Neuronal stem cell (in vitro differentiated cells): ENCODE results near the gene PPP3CA.

ENCODE experiments used
- DNase-seq: peaks from one replicate; pipeline ENCODE4 v3.0.0-alpha.2; 2013; ENCODE audit warnings: low spot score
- H2AFZ ChIP-seq: one replicate; pipeline ENCODE4 v1.6.1; 2013; ENCODE audit warnings: mild to moderate bottlenecking, low read length, inconsistent platforms
- H2AK5ac ChIP-seq: 2 replicates; pipeline ENCODE4 v1.6.1; 2013; ENCODE audit warnings: low read depth, mild to moderate bottlenecking, inconsistent platforms, low read length, moderate library complexity, mixed read lengths
- H2BK120ac ChIP-seq: 2 replicates; pipeline ENCODE4 v1.6.1; 2013; ENCODE audit warnings: low read depth, mild to moderate bottlenecking, inconsistent platforms, low read length, moderate library complexity, mixed read lengths
- H2BK12ac ChIP-seq: one replicate; pipeline ENCODE4 v1.6.1; 2013; ENCODE audit warnings: low read length, inconsistent platforms
- H2BK15ac ChIP-seq: 2 replicates; pipeline ENCODE4 v1.6.1; 2013; ENCODE audit warnings: mild to moderate bottlenecking, low read length, inconsistent platforms, mixed read lengths
- H2BK5ac ChIP-seq: one replicate; pipeline ENCODE4 v1.6.1; 2013; ENCODE audit warnings: inconsistent platforms, mild to moderate bottlenecking, low read length, moderate library complexity
- H3K14ac ChIP-seq: one replicate; pipeline ENCODE4 v1.6.1; 2013; ENCODE audit warnings: low read length, inconsistent platforms
- H3K18ac ChIP-seq: 2 replicates; pipeline ENCODE4 v1.6.1; 2013; ENCODE audit warnings: low read length, inconsistent platforms
- H3K23ac ChIP-seq: 2 replicates; pipeline ENCODE4 v1.6.1; 2013; ENCODE audit warnings: low read depth, mild to moderate bottlenecking, mixed read lengths, low read length, inconsistent platforms; ENCODE audit not compliant: poor library complexity
- H3K27ac ChIP-seq: replicated peaks from 3 replicates; pipeline ENCODE4 v1.5.1; 2013; ENCODE audit warnings: low read length, inconsistent platforms
- H3K27me3 ChIP-seq, 3 experiments: 2 replicates each; pipeline ENCODE4 v1.6.1; 2013; ENCODE audit warnings: low read length in 3 of 3, mild to moderate bottlenecking in 2 of 3, inconsistent platforms in 1 of 3, low read depth in 1 of 3, mixed read lengths in 1 of 3, moderate library complexity in 1 of 3; ENCODE audit not compliant: control insufficient read depth in 3 of 3, insufficient read depth in 3 of 3
- H3K36me3 ChIP-seq, 2 donors: replicated peaks in 1 of 2; 2 replicates each; pipeline ENCODE4 v1.6.1; 2013; ENCODE audit warnings: low read length in 2 of 2; ENCODE audit not compliant: control insufficient read depth in 2 of 2, insufficient read depth in 2 of 2
- H3K4ac ChIP-seq: 2 replicates; pipeline ENCODE4 v1.6.1; 2013; ENCODE audit warnings: inconsistent platforms, mild to moderate bottlenecking, low read length, moderate library complexity
- H3K4me1 ChIP-seq, 2 donors: 1 replicate in 1 of 2; 2 replicates in 1 of 2; pipeline ENCODE4 v1.6.1; 2013; ENCODE audit warnings: low read length in 2 of 2, low read depth in 1 of 2; ENCODE audit not compliant: control insufficient read depth in 2 of 2, insufficient read depth in 1 of 2
- H3K4me2 ChIP-seq: one replicate; pipeline ENCODE4 v1.6.1; 2013; ENCODE audit warnings: mild to moderate bottlenecking, low read length, inconsistent platforms; ENCODE audit not compliant: insufficient read depth, poor library complexity, severe bottlenecking
- H3K4me3 ChIP-seq, 2 donors: 2 replicates each; pipeline ENCODE4 v1.5.1; 2013; ENCODE audit warnings: low read length in 2 of 2, mild to moderate bottlenecking in 2 of 2, inconsistent platforms in 1 of 2, moderate library complexity in 1 of 2
- H3K79me1 ChIP-seq: one replicate; pipeline ENCODE4 v1.6.1; 2013; ENCODE audit warnings: low read depth, mild to moderate bottlenecking, inconsistent platforms, low read length, moderate library complexity
- H3K9ac ChIP-seq: one replicate; pipeline ENCODE4 v1.6.1; 2013; ENCODE audit warnings: mild to moderate bottlenecking, low read depth, low read length, inconsistent platforms; ENCODE audit not compliant: poor library complexity
- H3K9me3 ChIP-seq, 2 donors: replicated peaks in 1 of 2; 2 replicates each; pipeline versions ENCODE3 to v1.6.1; 2013; ENCODE audit warnings: low read length in 2 of 2, mild to moderate bottlenecking in 2 of 2, inconsistent platforms in 1 of 2, low read depth in 1 of 2, mixed read lengths in 1 of 2, moderate library complexity in 1 of 2; ENCODE audit not compliant: control insufficient read depth in 2 of 2, insufficient read depth in 1 of 2
- H4K8ac ChIP-seq: one replicate; pipeline ENCODE4 v1.6.1; 2013; ENCODE audit warnings: low read depth, mild to moderate bottlenecking, inconsistent platforms, low read length, moderate library complexity
- H4K91ac ChIP-seq: one replicate; pipeline ENCODE4 v1.6.1; 2013; ENCODE audit warnings: low read length, low read depth, mild to moderate bottlenecking, inconsistent platforms; ENCODE audit not compliant: poor library complexity
- WGBS, 2 donors: extraction: QIAGEN DNeasy Blood & Tissue Kit; methylation state at CpG; one replicate each; pipeline ENCODE4 v1.1.7; 2013; ENCODE audit warnings: missing lambda C conversion rate in 2 of 2, mixed read lengths in 1 of 2; ENCODE audit not compliant: insufficient read length in 2 of 2, insufficient replicate concordance in 1 of 2; ENCODE audit errors: extremely low coverage in 2 of 2; 5-methylcytosine and 5-hydroxymethylcytosine counted together

PPP3CA gene

DNA sequence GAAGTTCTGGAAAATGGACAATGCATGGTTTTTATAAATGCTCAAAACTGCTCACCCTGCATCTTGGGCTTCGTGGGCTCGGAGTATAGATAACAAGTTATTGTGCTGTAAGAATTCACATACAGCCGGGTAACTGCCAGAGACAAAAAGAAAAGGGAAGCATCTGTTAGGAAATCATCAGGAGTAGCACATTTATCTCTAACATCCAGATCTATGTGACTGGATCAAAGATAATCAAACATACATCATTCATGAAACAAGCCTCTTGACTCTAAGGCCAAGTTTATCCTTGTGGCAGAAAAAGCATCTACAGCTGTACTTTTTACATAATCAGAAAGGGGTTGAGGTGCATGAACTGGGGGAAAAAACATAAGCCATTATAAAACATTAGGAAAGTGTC is 264.2 kb downstream of the PPP3CA start:
- Histone ChIP-seq H2AFZ (no peak overlapping the region), H3K27me3 (no peaks in the 10 kb centered on the region), H2BK120ac (no peak overlapping the region), H2AK5ac (no peak overlapping the region), H2BK12ac (no peak overlapping the region), H3K4me2 (no peak overlapping the region), H3K79me1 (no peaks in the 10 kb centered on the region), H3K9ac (no peak overlapping the region), H3K27ac (no peak overlapping the region), H3K9me3 (no peaks in the 10 kb centered on the region), H3K14ac (no peak overlapping the region), H2BK5ac (no peak overlapping the region), H3K18ac (no peak overlapping the region), H2BK15ac (no peak overlapping the region), H3K23ac (no peak overlapping the region), H3K4ac (no peak overlapping the region), H3K4me3 (no peak overlapping the region), H3K36me3 (no peaks in the 10 kb centered on the region), H3K4me1 (peaks cover 0 to 1% of the 10 kb centered on the region in 2 donors), H4K8ac (no peak overlapping the region), H4K91ac (no peak overlapping the region)
- no CpG with 5 or more reads among the region's 3 CpGs for WGBS, 2 donors
- no peak for DNase-seq

DNA sequence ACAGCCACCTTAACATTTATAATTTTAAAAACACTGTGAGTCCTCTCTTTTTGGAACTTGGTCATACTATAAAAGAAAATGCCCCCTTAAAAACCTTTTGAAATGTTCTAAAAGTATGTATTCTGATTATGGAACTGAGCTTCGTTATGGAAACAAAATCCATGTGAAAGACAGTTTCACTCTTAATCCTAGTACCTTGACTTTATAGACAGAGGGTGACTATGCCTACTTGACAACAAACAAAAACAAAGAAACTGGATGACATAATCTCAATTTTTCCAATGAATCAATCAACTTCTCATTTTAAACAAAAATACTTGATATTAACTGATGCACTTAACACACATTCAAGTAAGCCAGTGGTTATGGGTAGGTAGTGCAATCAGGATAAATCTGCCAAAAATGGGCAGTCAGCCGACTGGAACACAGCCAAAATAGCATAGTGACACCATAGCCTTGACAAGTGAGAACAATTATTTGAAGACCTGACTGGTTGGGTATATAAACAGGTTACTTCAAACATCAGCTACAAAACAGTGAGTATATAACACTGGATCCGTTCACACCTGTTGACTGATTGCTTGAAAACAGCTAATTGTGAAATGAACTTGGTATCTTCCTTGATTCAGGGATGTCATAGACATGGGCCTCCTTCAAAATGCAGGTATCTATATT is 265.5 kb downstream of the PPP3CA start:
- Histone ChIP-seq H3K18ac (no peak overlapping the region), H3K9me3 (no peaks in the 10 kb centered on the region), H4K8ac (no peak overlapping the region), H3K27me3 (no peaks in the 10 kb centered on the region), H3K36me3 (no peaks in the 10 kb centered on the region), H2BK120ac (no peak overlapping the region), H3K23ac (no peak overlapping the region), H4K91ac (no peak overlapping the region), H3K27ac (no peak overlapping the region), H3K4me2 (no peak overlapping the region), H3K4me1 (no peaks in the 10 kb centered on the region), H2BK15ac (no peak overlapping the region), H3K14ac (no peak overlapping the region), H3K9ac (no peak overlapping the region), H2BK12ac (no peak overlapping the region), H3K79me1 (no peaks in the 10 kb centered on the region), H3K4ac (no peak overlapping the region), H2AFZ (no peak overlapping the region), H2BK5ac (no peak overlapping the region), H2AK5ac (no peak overlapping the region), H3K4me3 (no peak overlapping the region)
- WGBS, 2 donors: no CpG with 5 or more reads among the region's 3 CpGs
- no peak for DNase-seq

DNA sequence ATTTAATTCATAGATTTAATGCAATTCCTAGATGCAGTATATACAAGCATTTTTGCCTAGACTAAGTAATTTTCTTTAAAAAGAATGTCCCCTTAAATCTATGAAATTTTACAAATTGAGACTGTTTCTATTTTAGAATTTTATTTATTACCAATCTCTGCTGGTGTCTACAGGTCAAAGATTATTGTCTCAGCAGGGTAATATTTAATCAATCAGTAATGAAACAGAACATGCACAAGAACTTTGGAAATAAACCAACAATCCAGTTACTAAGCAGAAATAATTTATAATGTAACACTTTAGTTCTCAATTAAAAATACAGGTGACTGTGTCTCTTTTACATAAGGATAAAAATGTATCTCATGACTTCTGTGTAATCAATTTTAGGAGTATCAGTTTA is 266.2 kb downstream of the PPP3CA start:
- Histone ChIP-seq H3K4me2 (no peak overlapping the region), H4K8ac (no peak overlapping the region), H3K18ac (no peak overlapping the region), H3K9me3 (no peaks in the 10 kb centered on the region), H2AK5ac (no peak overlapping the region), H3K36me3 (no peaks in the 10 kb centered on the region), H2AFZ (no peak overlapping the region), H3K14ac (no peak overlapping the region), H2BK15ac (no peak overlapping the region), H3K4ac (no peak overlapping the region), H3K4me1 (no peaks in the 10 kb centered on the region), H3K79me1 (no peaks in the 10 kb centered on the region), H4K91ac (no peak overlapping the region), H2BK12ac (no peak overlapping the region), H3K27ac (no peak overlapping the region), H3K4me3 (no peak overlapping the region), H2BK120ac (no peak overlapping the region), H3K27me3 (no peaks in the 10 kb centered on the region), H3K23ac (no peak overlapping the region), H3K9ac (no peak overlapping the region), H2BK5ac (no peak overlapping the region)
- no peak for DNase-seq

DNA sequence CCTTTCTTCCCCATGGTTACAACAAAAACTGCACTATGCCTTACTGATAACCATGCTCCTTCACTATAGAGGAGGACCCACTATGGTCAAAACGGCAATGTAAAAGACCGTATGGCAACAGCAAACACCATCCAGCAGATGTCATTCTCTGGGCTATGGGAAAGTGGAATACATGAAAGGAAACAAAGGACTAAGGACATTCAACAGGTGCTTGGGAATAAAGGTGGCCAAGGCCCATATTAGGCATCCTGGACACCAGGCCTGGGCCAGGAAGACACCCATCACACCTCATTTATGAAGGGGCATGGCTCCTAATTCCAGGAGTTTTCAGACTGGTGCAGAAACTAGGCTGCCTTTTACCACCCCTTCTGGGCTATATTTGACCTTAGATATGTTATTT is 268.4 kb downstream of the PPP3CA start:
- Histone ChIP-seq H2BK5ac (no peak overlapping the region), H3K23ac (no peak overlapping the region), H2AK5ac (no peak overlapping the region), H3K4me2 (no peak overlapping the region), H3K9me3 (no peaks in the 10 kb centered on the region), H3K14ac (no peak overlapping the region), H4K8ac (no peak overlapping the region), H4K91ac (no peak overlapping the region), H3K4ac (no peak overlapping the region), H3K36me3 (no peaks in the 10 kb centered on the region), H3K18ac (no peak overlapping the region), H3K4me3 (no peak overlapping the region), H2BK120ac (no peak overlapping the region), H2BK12ac (no peak overlapping the region), H2BK15ac (no peak overlapping the region), H3K27me3 (no peaks in the 10 kb centered on the region), H2AFZ (no peak overlapping the region), H3K27ac (no peak overlapping the region), H3K4me1 (no peaks in the 10 kb centered on the region), H3K9ac (no peak overlapping the region), H3K79me1 (no peaks in the 10 kb centered on the region)
- DNase-seq: no peak
- WGBS, 2 donors: no CpG with 5 or more reads among the region's 2 CpGs
